NAMALWA (cell line): ENCODE results near the gene TTC28.
"Not testable (repeated sequence)": the region's sequence is repeated elsewhere in the genome, so short reads cannot be mapped to it uniquely, and the experiment has no call there.

ENCODE experiments used
- DNase-seq: peaks from one replicate; pipeline ENCODE4 v3.0.0-alpha.2; 2015; ENCODE audit warnings: low spot score

TTC28 gene

DNA sequence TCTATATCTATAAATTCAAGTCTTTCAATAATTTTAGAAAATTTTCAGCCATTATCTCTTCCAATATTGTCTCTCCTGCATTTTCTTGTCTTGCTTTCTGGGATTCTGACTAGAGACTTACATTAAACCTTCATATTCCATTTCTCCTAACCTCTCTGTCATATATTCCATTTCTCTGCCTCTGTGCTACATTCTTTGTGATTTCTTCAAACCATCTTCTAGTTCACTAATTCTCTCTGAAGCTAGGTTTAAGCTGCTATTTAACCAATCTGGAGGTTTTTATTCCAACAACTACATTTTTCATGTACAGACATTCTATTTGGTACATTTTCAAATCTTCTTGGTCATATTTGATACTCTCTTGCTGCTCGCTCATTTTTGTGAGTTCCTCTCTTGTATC is 122.5 kb downstream of the TTC28 start:
- no peak for DNase-seq

DNA sequence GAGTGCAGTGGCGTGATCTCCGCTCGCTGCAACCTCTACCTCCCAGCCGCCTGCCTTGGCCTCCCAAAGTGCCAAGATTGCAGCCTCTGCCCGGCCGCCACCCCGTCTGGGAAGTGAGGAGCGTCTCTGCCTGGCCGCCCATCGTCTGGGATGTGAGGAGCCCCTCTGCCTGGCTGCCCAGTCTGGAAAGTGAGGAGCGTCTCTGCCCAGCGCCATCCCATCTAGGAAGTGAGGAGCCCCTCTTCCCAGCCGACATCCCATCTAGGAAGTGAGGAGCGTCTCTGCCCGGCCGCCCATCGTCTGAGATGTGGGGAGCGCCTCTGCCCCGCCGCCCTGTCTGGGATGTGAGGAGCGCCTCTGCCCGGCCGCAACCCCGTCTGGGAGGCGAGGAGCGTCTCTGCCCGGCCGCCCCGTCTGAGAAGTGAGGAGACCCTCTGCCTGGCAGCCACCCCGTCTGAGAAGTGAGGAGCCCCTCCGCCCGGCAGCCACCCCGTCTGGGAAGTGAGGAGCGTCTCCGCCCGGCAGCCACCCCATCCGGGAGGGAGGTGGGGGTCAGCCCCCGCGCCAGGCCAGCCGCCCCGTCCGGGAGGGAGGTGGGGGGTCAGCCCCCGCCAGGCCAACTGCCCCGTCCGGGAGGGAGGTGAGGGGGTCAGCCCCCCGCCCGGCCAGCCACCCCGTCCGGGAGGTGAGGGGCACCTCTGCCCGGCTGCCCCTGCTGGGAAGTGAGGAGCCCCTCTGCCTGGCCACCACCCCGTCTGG is 126.4 kb downstream of the TTC28 start:
- DNase-seq, result not testable (repeated sequence)

DNA sequence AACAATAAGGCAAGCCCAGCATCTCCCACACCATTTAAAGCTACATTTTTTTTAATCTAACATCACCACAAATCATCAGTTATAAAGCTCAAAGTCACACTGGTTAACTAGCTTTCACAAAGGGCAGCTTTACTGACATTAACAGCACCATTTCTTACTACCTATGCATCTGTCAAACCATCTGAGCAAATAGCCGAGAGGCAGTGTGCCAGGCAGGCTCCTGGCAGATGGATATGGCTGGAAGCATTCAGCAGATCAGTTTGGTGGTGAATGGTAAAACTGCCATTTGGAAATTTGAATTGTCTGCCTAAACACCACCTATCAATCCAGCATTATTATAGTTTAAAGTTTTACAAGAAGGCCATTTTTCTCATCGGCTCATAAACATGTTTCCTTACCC is 131.2 kb downstream of the TTC28 start:
- no peak for DNase-seq

DNA sequence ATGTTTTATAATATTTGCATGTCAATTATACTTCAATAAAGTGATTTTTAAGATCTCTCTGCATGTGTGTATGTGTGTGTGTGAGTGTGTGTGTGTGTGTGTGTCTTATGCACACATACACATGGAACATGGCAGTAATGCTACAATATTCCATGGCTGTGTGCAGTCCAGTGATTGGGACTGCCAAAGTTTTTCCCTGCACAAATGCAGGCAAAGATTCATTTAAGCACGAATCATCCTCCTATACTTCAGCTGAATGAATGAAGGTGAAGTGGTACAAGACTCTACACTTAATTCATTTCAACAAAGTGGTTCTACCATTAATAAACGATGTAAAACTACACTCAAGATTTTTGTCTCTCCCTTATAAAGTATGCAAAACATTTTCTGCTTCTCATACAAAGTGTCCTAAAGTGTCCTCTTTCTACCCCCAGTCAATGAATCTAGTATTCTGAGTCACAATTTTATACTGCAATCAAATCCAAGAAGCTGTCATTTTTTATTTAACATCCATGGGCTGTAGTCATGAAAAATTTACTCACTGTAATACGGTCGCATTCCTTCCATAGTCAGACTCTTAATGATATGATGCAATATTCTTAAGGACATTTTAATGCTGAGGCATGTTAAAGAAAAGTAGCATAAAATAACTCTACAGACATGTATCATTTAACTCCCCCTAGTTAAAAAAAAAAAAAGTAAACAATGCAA is 132.4 kb downstream of the TTC28 start:
- no peak for DNase-seq

DNA sequence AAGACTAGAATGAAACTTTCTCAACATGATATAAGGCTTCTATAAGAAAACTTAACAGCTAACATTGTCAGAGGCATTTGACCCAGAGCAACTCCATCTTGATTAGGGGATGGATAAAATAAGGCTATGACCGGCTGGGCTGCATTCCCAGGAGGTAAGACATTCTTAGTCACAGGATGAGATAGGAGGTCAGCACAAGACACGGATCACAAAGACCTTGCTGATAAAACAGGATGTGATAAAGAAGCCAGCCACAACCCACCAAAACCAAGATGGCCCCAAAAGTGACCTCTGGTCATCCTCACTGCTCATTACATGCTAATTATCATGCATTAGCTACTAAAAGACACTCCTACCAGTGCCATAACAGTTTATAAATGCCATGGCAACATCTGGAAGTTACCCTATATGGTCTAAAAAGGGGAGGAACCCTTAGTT is 135.2 kb downstream of the TTC28 start:
- DNase-seq, result no peak

DNA sequence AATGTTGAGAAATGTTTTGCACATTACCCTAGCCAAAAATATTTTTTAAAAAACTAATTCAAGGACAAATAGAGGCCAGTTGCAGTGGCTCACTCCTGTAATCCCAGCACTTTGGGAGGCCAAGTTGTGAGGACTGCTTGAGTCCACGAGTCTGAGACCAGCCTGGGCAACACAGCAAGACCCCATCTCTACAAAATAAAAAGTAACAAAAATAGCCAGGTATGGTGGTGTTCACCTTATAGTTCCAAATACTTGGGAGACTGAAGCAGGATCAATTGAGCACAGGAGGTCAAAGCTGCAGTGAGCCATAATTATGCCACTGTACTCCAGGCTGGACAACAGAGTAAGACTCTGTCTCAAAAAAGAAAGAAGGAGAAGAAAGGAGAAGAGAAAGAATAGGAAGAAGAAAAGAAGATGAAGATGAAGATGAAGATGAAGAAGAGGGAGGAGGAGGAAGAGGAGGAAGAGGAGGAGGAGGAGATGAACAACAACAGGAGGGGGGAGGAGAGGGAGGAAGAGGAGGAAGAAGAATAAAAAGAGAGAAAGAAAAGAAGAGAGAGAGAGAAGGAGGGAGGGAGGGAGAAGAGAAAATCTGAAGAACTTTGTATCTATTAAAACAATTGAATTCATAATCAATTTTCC is 136.5 kb downstream of the TTC28 start:
- no peak for DNase-seq

DNA sequence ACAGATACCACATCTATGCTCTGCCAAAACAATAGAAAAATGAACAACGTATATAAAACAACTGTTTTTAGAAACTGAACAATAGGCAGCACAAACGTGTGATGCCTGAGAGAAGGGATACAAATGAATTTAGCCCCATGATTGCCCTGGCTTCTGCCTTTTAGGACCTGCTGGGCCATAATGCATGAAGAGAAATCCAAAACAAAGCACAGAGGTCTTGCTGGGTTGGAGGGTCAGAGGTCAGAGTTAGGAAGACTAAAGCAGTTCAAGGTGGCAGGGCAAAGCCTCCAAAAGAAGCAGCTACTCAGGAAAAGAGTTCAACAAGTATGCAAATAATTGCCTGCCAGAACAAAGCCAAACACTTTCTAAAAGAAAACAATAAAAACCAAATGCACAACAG is 138.5 kb downstream of the TTC28 start:
- no peak for DNase-seq

DNA sequence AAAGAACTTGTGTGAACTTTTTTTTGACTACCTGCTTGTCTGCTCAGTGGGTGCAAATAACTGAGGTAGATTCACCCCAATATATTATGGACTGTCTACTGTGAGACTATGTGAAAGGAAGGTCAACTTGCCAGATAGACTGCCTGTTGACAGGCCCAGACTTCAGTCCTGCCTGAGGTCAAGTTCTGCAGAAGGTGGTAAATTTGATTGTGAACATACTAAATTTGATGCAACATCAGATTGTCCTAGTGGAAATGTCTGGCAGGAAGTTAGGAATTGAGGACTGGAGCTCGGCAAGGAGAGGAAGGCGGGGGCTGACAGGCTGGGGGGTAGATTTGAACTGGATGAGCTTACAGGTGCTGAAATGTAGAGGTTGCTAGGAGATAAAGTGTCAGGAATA is 140.7 kb downstream of the TTC28 start:
- no peak for DNase-seq

DNA sequence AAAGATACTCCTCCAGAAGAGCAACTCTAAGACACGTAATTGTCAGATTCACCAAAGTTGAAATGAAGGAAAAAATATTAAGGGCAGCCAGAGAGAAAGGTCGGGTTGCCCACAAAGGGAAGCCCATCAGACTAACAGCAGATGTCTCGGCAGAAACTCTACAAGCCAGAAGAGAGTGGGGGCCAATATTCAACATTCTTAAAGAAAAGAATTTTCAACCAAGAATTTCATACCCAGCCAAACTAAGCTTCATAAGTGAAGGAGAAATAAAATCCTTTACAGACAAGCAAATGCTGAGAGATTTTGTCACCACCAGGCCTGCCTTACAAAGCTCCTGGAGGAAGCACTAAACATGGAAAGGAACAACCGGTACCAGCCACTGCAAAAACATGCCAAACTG is 149.1 kb downstream of the TTC28 start:
- DNase-seq, result not testable (repeated sequence)

DNA sequence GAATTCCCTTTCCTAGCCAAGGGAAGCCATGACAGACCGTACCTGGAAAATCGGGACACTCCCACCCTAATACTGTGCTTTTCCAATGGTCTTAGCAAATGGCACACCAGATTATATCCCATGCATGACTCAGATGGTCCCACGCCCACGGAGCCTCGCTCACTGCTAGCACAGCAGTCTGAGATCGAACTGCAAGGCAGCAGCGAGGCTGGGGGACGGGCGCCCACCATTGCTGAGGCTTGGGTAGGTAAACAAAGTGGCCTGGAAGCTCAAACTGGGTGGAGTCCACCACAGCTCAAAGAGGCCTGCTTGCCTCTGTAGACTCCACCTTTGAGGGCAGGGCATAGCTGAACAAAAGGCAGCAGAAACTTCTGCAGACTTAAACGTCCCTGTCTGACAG is 150.5 kb downstream of the TTC28 start:
- not testable (repeated sequence) for DNase-seq

DNA sequence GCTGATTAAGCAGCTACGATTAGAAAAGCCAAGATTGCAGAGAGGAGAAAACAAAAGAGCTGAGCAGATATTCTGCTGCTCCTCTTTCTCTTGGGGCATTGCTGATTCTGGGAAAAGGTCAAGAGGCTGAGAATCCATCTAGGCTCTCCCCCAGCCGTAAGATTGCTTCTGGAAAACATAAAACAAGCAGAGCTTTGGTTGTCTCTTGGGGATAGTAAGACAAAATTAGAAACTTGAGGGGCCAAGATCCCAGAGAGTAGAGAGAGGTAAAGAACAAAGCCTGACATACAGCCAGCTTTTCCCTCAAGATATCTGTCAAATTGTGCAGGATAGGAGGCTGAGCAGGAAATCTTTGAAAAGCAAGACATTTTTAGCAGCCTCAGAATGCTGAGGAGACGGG is 158.2 kb downstream of the TTC28 start:
- no peak for DNase-seq

DNA sequence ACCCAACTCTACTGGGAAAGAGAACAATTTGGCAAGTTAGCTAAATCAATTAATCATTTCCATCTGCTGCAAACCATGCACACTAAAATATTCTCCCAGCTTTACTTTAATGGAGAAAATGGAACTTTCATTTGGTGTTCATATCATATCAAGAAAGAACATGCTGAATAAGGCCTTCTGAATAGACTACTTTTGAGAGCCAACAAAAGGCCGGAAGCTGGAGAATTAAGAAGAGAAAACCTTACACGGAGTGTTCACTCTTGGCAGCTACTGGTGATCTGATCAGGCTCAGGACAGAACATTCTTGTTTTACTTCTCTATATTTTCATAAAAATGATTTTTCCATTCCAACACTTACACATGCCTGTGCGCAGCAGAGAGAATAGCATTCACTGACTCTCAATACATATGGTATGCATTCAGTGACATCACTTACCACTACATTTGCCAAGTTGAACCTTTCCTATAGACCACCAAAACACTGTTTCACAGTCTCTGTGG is 165.3 kb downstream of the TTC28 start:
- DNase-seq, result no peak

DNA sequence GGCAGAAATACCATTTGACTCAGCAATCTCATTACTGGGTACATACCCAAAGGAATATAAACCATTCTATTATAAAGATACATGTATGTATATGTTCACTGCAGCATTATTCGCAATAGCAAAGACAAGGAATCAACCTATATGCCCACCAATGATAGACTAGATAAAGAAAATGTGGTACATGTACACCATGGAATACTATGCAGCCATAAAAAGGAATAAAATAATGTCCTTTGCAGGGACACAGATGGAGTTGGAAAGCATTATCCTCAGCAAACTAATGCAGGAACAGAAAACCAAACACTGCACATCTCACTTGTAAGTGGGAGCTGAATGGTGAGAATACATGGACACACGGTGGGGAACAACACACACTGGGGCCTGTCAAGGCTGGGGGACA is 167.3 kb downstream of the TTC28 start:
- DNase-seq, result not testable (repeated sequence)

DNA sequence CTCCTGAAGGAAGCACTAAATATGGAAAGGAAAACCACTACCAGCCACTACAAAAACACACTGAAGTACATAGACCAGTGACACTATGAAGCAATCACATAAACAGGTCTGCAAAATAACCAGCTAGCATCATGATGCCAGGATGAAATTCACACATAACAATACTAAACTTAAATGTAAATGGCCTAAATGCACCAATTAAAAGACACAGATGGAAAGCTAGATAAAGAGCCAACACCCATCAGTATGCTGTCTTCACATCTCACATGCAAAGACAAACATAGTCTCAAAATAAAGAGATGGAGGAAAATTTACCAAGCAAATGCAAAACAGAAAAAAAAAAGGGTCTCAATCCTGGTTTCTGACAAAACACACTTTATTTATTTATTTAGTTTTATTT is 171.7 kb downstream of the TTC28 start:
- DNase-seq, result no peak

DNA sequence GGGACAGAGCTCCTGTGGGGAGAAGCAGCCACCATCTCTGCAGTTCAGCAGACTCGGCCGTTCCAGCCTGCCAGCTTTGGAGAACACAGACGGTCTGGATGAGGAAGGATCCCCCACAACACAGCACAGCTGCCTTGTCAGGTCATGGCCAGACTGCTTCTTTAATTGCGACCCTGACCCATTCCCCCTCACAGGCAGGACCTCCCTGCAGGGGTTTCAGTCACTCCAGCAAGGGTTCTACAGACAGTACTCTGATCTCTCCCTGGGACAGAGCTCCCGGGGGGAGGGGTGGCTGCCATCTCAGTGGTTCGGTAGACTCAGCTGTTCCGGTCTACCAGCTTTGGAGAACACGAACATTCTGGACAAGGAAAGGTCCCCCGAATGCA is 173.5 kb downstream of the TTC28 start:
- DNase-seq, result no peak

DNA sequence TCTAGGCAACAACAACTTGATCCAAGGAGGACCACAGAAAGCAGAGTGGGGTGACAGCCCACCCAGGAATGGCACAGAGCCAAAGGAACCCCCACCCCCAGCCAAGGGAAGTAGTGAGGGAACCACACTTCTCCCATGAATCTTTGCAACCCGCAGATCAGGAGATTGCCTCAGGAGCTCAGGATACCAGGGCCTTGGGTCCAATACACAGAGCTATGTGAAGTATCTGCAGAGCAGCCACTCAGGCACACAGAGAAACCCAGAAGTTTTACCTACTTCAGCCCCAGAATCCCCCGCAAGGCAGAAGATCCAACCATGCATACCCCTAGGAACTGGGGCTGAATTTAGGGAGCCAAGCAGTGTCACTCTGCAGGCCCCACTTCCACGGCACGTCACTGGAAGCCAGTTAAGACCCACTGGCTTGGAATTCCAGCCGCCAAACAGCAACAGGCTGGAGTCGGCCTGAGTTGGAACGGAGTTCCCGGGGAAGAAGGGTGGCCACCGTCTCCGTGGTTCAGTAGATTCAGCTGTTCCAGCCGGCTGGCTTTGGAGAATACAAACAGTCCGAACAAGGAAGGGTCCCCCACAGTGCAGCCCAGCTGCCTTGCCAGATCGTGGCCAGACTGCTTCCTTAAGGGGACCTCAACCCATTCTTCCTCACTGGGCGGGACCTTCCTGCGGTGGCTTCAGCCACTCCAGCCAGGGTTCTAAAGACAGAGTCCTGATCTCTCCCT is 174.1 kb downstream of the TTC28 start:
- no peak for DNase-seq

DNA sequence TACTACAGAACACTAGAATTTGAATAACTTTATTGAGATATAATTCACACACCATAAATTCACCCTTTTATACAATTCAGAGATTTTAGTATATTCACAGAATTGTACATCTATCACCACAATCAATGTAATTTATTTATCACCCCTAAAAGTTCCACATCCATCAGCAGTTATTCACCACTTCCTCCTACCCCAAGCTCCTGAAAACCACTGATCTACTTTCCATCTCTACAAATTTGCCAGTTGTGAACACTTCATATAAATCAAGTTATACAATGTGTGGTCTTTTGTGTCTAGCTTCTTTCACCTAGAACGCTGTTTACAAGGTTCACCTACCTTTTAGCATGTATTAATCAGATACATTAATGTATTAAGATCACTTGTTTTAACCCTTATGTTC is 179.6 kb downstream of the TTC28 start:
- no peak for DNase-seq

DNA sequence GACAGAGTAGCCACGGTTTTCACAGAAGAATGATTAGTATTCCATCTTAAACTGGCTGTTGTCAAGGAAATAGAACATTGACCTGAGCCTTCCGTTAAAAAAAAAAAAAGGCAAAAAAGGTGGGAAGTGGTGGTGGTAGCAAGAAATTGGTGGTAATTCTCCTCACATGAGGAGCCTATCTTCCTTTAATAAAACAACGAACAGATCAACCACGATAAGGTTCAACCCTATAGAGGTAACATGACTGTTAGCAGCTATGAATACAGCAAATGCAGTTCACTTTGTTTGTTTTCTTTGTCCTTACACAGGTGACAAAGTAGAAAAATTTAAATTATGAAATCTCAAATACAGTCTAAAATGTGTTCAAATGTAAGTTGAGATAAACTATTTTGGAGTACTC is 181.6 kb downstream of the TTC28 start:
- no peak for DNase-seq

DNA sequence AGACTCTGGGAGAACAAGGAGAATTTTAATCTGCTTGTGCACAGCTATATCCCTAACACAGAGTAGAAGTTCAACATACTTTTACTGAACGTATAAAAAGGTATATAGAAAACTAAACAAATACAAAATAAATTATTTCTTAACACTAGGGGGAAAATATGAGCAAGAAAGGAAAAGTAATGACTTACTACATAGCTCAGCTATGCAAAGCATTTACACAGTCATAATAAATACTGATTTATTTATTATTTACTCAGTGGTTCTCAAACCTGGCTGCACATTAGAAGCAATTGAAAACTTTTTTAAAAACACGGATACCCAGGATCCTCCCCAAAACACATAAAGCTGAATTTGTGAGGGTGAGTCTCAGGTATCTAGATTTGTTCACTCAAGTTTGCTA is 182.5 kb downstream of the TTC28 start:
- DNase-seq, result no peak

DNA sequence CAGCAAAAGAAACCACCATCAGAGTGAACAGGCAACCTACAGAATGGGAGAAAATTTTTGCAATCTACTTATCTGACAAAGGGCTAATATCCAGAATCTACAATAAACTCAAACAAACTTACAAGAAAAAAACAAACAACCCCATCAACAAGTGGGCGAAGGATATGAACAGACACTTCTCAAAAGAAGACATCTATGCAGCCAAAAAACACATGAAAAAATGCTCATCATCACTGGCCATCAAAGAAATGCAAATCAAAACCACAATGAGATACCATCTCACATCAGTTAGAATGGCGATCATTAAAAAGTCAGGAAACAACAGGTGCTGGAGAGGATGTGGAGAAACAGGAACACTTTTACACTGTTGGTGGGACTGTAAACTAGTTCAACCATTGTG is 188.4 kb downstream of the TTC28 start:
- DNase-seq, result not testable (repeated sequence)

DNA sequence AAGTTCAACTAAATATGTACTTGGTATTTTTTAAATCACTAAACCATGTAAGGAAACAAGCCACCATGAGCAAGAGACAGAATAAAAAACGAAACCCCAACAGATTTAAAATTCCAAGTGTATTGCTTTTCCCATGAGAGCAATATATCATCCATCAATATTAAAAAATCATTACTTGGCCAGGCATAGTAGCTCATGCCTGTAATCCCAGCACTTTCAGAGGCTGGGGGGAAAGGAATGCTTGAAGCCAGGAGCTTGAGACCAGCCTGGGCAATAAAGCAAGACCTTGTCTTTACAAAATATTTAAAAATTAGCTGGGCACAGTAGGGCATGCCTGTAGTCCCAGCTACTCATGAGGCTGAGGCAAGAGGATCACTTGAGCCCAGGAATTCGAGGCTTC is 190.8 kb downstream of the TTC28 start:
- no peak for DNase-seq

DNA sequence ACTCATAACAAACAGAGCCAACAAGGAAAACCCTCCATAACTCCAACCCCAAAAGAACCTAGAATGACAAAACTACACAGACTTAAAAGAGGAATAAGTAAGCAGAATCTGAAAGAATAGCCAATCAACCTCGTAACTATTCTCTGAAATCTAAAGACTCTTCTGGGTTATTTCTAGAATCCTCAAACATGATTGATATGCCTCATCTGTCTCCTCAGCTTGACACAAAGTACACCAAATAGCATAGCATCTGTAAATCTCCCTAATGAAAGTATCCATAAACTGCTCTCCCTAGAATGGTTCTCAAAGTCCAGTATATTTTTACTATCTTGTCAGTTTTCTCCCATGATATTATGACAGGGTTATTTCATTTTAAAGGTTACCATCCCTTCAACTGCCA is 195.0 kb downstream of the TTC28 start:
- DNase-seq, result no peak
